ENCODE measurements around the gene CDK2AP2.
"Not testable (repeated sequence)": the region's sequence is repeated elsewhere in the genome, so short reads cannot be mapped to it uniquely, and the experiment has no call there.

Gene CDK2AP2

GRCh38 chr11:67486481-67487195 lies 21.3 kb downstream of the CDK2AP2 start:
- no peak overlapping the region for H3K4me3 ChIP-seq (ENCODE audit: low read length)
- DNase-seq (ENCODE audit: low read depth): no peak
- no peak for TF ChIP-seq CTCF (IDR thresholded peaks at IDR 0.05; ENCODE audit: insufficient read depth, low read depth, low read length, missing control alignments)

- not testable (repeated sequence) for H3K4me3 ChIP-seq (ENCODE audit: low read length)
- peak; percentile 14 for DNase-seq (ENCODE audit: low read depth)
Measured at GRCh38 chr11:67485873-67486361, 22.0 kb downstream of the CDK2AP2 start.

- DNase-seq (ENCODE audit: low read depth): no peak
- H3K4me3 ChIP-seq (ENCODE audit: low read length): no peak overlapping the region
- no peak for TF ChIP-seq CTCF (IDR thresholded peaks at IDR 0.05; ENCODE audit: insufficient read depth, low read depth, low read length, missing control alignments)
Measured at GRCh38 chr11:67484847-67485311, 23.1 kb downstream of the CDK2AP2 start.

- no peak for DNase-seq (ENCODE audit: low read depth)
- H3K4me3 ChIP-seq (ENCODE audit: low read length): peak overlapping the region; percentile 86
- TF ChIP-seq CTCF (IDR thresholded peaks at IDR 0.05; ENCODE audit: insufficient read depth, low read depth, low read length, missing control alignments): no peak
Measured at GRCh38 chr11:67483831-67484665, 23.9 kb downstream of the CDK2AP2 start.

- DNase-seq (ENCODE audit: low read depth): peak; percentile 98
- peak within 1 kb of the TSS; percentile 86 for H3K4me3 ChIP-seq (ENCODE audit: low read length)
- TF ChIP-seq CTCF (IDR thresholded peaks at IDR 0.05; ENCODE audit: insufficient read depth, low read depth, low read length, missing control alignments): no peak
Measured at GRCh38 chr11:67482827-67483798, 24.8 kb downstream of the CDK2AP2 start, which contains the start of gene AIP. Gene AIP, plus strand, starts transcription at chr11:67483026. Its CDS starts 133 bp downstream, at chr11:67483159.

GRCh38 chr11:67482275-67482826 lies 25.6 kb downstream of the CDK2AP2 start:
- H3K4me3 ChIP-seq (ENCODE audit: low read length): peak overlapping the region; percentile 86
- no peak for TF ChIP-seq CTCF (IDR thresholded peaks at IDR 0.05; ENCODE audit: insufficient read depth, low read depth, low read length, missing control alignments)
- DNase-seq (ENCODE audit: low read depth): no peak

- not testable (repeated sequence) for DNase-seq (ENCODE audit: low read depth); H3K4me3 ChIP-seq (ENCODE audit: low read length)
Measured at GRCh38 chr11:67477344-67478050, 30.5 kb downstream of the CDK2AP2 start.

GRCh38 chr11:67476692-67477091 lies 31.3 kb downstream of the CDK2AP2 start:
- not testable (repeated sequence) for DNase-seq (ENCODE audit: low read depth); H3K4me3 ChIP-seq (ENCODE audit: low read length)
